KOPT-K1 (cell line): ENCODE results near the gene BCL11A.

Experiments used
- H3K27ac ChIP-seq: fragments of 200-600 bp; sonication (generic); 2 replicates; pipeline ENCODE4 v1.5.1; 2016; ENCODE audit warnings: antibody characterized with exemption, mild to moderate bottlenecking, low read depth, low read length; ENCODE audit not compliant: poor library complexity, severe bottlenecking
- H3K36me3 ChIP-seq: fragments of 200-600 bp; sonication (generic); 2 replicates; pipeline ENCODE4 v1.5.1; 2017; ENCODE audit warnings: antibody characterized with exemption, mild to moderate bottlenecking, low read length, moderate library complexity; ENCODE audit not compliant: insufficient read depth
- H3K9me3 ChIP-seq: fragments of 200-600 bp; sonication (generic); 2 replicates; pipeline ENCODE4 v1.5.1; 2017; ENCODE audit warnings: antibody characterized with exemption, low read length, mild to moderate bottlenecking; ENCODE audit not compliant: insufficient read depth, poor library complexity, severe bottlenecking

BCL11A gene

DNA sequence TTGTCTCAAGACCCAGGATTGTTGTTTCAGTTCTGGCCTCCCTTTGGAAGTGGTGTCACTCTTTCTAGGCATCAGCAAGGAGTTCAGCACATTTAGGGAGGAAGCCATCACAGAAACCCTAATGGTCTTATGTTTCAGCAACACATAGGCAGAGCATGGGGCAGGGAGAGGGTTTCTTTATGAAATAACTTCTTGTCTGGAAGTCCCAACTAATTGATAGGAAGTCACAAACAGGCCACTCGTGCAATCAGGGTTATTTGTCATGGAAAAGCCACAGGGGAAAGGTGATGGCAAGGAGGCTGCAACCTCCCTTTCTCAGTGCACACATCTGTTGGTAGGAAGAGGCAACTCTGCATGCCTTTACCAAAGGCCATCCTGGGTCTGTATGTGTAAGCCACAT, 103.0 kb downstream of the BCL11A start:
- H3K36me3 ChIP-seq, result peaks cover 14% of the 10 kb centered on the region
- no peaks in the 10 kb centered on the region for H3K9me3 ChIP-seq
- H3K27ac ChIP-seq, result no peak overlapping the region

DNA sequence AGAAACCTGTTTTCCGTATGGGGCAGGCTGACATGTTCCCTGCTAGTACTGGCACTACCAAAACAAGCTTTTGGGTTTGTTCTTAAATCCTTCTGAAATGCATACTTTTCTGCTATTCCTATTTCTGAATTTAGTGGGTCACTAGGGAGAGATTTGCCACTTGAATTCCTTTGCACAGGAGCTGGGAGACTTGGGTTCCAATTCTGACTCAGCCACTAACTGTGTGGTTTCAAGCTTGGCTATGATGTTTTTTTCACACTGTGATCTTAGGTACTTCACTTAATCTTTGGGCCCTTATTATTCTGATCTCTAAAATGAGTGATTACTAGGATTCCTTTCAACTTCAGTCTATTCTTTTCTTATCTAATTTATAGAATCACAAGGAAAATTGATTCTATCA, 105.5 kb downstream of the BCL11A start:
- H3K36me3 ChIP-seq, result 0 out of 2 replicates have a peak, but pooled peaks cover 4% of the 10 kb centered on the region
- no peak overlapping the region for H3K27ac ChIP-seq
- H3K9me3 ChIP-seq, result no peaks in the 10 kb centered on the region

GRCh38 chr2:60446413-60447267, 106.8 kb downstream of the BCL11A start:
- H3K27ac ChIP-seq, result no peak overlapping the region
- H3K36me3 ChIP-seq, result no peaks in the 10 kb centered on the region

GRCh38 chr2:60445684-60446179, 107.7 kb downstream of the BCL11A start:
- H3K27ac ChIP-seq, result no peak overlapping the region
- H3K36me3 ChIP-seq, result no peaks in the 10 kb centered on the region
- no peaks in the 10 kb centered on the region for H3K9me3 ChIP-seq

More at GRCh38 chr2:60446413-60447267, 106.8 kb downstream of the BCL11A start:
- no peaks in the 10 kb centered on the region for H3K9me3 ChIP-seq

DNA sequence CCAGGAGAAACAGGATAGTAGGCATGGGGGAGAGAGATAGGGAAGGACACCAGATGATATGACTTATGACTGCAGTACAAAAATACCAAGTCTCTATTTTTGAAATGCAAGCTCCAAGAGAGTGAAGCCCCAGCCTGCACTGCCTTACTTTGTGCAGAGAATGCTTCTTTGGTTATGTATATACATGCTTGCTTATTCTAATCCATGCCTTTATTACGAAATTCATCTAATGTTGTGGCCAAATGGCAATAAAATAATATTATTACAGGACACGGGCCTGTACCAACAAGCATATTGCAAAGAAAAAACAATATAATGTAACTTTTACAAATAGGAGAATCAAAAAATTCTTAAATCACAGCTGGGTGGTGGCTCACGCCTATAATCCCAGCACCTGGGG, 110.8 kb downstream of the BCL11A start:
- Histone ChIP-seq H3K9me3 (no peaks in the 10 kb centered on the region), H3K36me3 (no peaks in the 10 kb centered on the region), H3K27ac (no peak overlapping the region)

DNA sequence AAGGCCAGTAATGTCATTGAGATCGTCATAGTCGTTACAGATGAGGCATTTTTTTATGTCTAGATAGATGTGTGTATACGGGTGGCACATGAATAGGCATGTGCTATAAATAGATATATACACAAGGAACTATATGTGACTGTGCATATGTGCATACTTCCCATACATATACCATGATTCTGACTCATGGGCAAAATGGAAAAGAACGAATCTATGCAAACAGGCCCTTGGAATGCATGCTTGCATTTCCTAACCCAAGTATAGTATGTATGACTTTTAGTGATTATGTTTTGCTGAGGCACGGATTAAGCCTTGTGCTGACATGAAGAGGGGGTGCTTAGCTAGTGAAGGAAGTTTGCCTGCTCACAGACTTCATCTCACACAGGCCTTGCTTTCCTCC, 111.7 kb downstream of the BCL11A start:
- Histone ChIP-seq H3K27ac (no peak overlapping the region), H3K9me3 (no peaks in the 10 kb centered on the region), H3K36me3 (no peaks in the 10 kb centered on the region)

DNA sequence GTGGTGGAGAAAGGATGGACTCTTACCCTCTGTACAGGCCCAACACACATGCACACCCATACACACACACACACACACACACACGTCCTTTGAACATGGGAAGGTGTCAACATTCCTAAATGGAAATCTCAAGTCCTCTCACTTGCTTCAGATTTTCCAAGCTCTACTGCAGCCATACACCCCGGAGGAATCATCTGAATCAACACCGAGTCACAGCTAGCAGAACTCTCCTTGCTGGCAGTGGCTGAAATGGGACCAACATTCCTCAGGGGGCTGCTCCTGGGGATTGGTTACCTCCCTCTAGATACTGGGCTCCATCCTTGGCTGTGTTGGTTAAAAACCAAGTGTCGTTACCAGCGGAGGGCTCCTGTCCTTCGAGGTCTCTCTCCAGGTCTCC, 112.7 kb downstream of the BCL11A start:
- no peak overlapping the region for H3K27ac ChIP-seq

GRCh38 chr2:60440079-60440766, 113.2 kb downstream of the BCL11A start:
- Histone ChIP-seq H3K36me3 (no peaks in the 10 kb centered on the region), H3K27ac (no peak overlapping the region), H3K9me3 (no peaks in the 10 kb centered on the region)

More for the DNA sequence above, 112.7 kb downstream of the BCL11A start:
- H3K9me3 ChIP-seq, result no peaks in the 10 kb centered on the region
- H3K36me3 ChIP-seq, result no peaks in the 10 kb centered on the region

GRCh38 chr2:60439219-60439974, 114.1 kb downstream of the BCL11A start:
- no peaks in the 10 kb centered on the region for H3K9me3 ChIP-seq
- H3K36me3 ChIP-seq, result no peaks in the 10 kb centered on the region
- no peak overlapping the region for H3K27ac ChIP-seq

DNA sequence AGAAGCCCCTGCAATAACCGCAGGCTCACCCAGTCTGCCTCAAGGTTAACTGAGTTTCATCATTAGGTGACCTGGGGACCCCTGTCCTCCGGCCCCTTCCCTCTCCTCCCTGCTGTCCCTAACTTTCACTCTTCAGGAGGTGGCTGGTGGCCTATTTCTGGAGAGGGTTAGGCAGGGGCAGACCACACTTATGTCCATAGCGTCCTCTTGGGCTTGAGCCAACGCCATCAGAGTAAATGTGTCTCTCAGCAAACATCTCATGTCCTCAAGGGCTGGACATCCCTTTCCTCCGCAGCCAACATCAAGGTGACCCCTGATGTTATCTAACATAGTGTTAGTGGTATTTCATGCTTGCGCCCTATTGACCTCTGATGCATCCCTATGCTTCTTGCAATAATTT, 114.8 kb downstream of the BCL11A start:
- Histone ChIP-seq H3K27ac (no peak overlapping the region), H3K36me3 (no peaks in the 10 kb centered on the region)

GRCh38 chr2:60438131-60438530, 115.3 kb downstream of the BCL11A start:
- no peaks in the 10 kb centered on the region for H3K36me3 ChIP-seq
- H3K27ac ChIP-seq, result no peak overlapping the region
- H3K9me3 ChIP-seq, result no peaks in the 10 kb centered on the region

More for the DNA sequence above, 114.8 kb downstream of the BCL11A start:
- H3K9me3 ChIP-seq, result no peaks in the 10 kb centered on the region

- Histone ChIP-seq H3K27ac (no peak overlapping the region), H3K9me3 (no peaks in the 10 kb centered on the region), H3K36me3 (no peaks in the 10 kb centered on the region)
Measured at GRCh38 chr2:60437080-60437696, 116.3 kb downstream of the BCL11A start.

DNA sequence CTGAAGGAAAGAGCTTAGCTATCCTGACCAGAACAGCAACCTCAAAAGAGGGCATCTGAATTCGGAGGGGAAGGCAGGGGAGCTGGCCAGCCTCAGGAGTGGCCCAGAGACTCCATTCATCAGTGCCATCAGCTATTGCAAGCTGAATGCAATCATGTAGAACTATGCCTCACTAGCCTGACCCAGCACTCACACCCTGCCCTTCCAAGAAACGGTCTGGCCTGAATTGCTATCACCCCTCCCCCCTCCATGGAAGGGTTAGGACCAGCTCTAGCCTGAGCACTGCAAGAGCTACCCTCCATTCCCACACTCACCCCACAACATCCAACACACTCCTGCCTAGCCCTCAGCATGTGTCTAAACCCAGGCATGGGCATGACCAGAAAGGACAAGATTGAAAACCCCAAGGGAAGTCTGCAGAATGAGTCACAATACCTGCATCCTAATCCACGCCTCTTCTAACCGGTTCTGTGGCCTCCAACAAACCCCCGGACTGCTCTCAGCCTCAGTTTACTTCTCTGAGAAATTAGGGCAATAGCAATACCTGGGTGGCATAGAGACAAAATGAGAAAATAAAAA, 120.3 kb downstream of the BCL11A start:
- Histone ChIP-seq H3K27ac (no peak overlapping the region), H3K36me3 (no peaks in the 10 kb centered on the region), H3K9me3 (no peaks in the 10 kb centered on the region)

DNA sequence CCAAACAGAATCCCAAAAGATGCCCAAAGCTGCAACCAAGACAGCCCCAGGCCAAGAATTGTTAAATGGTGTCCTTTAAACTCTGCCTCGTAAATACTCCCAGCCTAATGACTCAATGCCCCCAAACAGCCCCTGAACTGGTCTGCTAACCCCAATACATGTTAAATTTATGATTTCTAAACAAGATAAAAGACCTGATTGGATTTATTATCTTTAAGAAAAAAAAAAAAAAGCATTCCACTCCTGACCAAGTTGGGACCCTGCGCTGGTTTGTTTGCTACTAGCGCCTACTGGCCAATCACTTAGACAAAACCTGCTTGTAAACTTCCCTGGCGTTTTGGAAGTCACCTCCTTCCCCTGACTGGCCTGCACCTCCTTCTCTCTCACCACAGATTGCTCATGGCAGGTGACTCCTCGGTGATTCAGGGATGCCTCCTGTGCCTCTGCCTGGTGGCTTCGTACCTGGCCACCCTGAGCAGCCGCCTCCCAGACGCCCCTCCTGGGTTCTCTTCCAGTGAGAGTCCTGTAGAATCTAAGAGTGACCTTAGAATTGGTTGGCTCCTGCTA, 121.3 kb downstream of the BCL11A start:
- Histone ChIP-seq H3K9me3 (no peaks in the 10 kb centered on the region), H3K36me3 (no peaks in the 10 kb centered on the region)

More for the DNA sequence above, 121.3 kb downstream of the BCL11A start:
- no peak overlapping the region for H3K27ac ChIP-seq
